ENCODE measurements around the gene ALPI. TPM values are rescaled to one million over a fixed set of nuclear protein-coding genes. Genes with fewer than 3 reads are reported as not detected.

ALPI gene
- total RNA-seq, 1 experiment from 2014 or later: not detected

DNA sequence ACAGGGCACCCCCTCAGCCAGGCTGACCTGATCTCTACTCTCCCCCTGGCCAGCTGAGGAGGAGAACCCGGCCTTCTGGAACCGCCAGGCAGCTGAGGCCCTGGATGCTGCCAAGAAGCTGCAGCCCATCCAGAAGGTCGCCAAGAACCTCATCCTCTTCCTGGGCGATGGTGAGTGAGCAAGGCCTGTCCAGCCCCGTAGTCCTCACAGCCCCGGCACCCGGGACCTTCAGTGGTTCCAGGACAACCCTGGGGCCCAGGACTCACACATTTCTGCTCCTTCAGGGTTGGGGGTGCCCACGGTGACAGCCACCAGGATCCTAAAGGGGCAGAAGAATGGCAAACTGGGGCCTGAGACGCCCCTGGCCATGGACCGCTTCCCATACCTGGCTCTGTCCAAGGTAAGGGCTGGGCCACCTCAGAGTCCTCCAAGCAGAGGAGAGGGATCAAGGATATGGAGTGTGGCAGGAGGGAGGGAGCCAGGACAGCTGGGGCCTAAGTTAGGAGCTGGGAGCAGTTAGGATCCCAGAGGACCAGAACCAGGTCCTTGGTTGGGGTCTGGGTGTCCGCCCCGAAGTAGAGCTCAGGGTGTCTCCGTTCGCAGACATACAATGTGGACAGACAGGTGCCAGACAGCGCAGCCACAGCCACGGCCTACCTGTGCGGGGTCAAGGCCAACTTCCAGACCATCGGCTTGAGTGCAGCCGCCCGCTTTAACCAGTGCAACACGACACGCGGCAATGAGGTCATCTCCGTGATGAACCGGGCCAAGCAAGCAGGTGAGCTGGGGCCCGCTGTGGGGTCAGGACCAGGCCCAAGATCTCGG lies 555 bp downstream of the ALPI start:
- no peak overlapping the region for H3K4me2 ChIP-seq (ENCODE audit: low read length)
- H3K27me3 ChIP-seq (ENCODE audit: low read length): 0 out of 2 replicates have a peak, but pooled peaks cover 4% of the 10 kb centered on the region
- no peaks in the 10 kb centered on the region for H4K20me1 ChIP-seq (ENCODE audit: low read length)
- no peak for DNase-seq
- no peak for TF ChIP-seq EZH2phosphoT487 (IDR thresholded peaks at IDR 0.05; ENCODE audit: borderline replicate concordance, low read length)
- TF ChIP-seq, protein P1, sequence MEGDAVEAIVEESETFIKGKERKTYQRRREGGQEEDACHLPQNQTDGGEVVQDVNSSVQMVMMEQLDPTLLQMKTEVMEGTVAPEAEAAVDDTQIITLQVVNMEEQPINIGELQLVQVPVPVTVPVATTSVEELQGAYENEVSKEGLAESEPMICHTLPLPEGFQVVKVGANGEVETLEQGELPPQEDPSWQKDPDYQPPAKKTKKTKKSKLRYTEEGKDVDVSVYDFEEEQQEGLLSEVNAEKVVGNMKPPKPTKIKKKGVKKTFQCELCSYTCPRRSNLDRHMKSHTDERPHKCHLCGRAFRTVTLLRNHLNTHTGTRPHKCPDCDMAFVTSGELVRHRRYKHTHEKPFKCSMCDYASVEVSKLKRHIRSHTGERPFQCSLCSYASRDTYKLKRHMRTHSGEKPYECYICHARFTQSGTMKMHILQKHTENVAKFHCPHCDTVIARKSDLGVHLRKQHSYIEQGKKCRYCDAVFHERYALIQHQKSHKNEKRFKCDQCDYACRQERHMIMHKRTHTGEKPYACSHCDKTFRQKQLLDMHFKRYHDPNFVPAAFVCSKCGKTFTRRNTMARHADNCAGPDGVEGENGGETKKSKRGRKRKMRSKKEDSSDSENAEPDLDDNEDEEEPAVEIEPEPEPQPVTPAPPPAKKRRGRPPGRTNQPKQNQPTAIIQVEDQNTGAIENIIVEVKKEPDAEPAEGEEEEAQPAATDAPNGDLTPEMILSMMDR (conservative IDR thresholded peaks at IDR 0.05; ENCODE audit: low read depth, low read length): no peak
- TF ChIP-seq EZH2 (IDR thresholded peaks at IDR 0.05; ENCODE audit: low read length, unreplicated experiment): no peak
- intact Hi-C loops (cut with micrococcal nuclease): no loop called here
- ChIA-PET CTCF (no interaction called here), POLR2A (ENCODE audit: unreplicated experiment) (no interaction called here)
- no peak overlapping the region for H2AFZ ChIP-seq (ENCODE audit: low read length)
- H3F3A ChIP-seq (ENCODE audit: low read length, unreplicated experiment): no peaks in the 10 kb centered on the region
- no peaks in the 10 kb centered on the region for H3K9me3 ChIP-seq (ENCODE audit: low read length)
- no peaks in the 10 kb centered on the region for H3K79me2 ChIP-seq (ENCODE audit: low read length)
- no TSS peak for BruUV-seq (replicated peaks)
- no peaks in the 10 kb centered on the region for H3K36me3 ChIP-seq (ENCODE audit: low read depth, low read length)
- H3K27ac ChIP-seq (ENCODE audit: low read length): no peak overlapping the region
- H3K4me1 ChIP-seq (ENCODE audit: insufficient read depth, low read length): no peaks in the 10 kb centered on the region
- no peaks in the 10 kb centered on the region for H3K9me2 ChIP-seq (replicated peaks; ENCODE audit: low read length)
- H3K4me3 ChIP-seq (ENCODE audit: low read length): no peak overlapping the region
- ATAC-seq: no peak
- H3K9ac ChIP-seq (ENCODE audit: low read length): no peak overlapping the region

DNA sequence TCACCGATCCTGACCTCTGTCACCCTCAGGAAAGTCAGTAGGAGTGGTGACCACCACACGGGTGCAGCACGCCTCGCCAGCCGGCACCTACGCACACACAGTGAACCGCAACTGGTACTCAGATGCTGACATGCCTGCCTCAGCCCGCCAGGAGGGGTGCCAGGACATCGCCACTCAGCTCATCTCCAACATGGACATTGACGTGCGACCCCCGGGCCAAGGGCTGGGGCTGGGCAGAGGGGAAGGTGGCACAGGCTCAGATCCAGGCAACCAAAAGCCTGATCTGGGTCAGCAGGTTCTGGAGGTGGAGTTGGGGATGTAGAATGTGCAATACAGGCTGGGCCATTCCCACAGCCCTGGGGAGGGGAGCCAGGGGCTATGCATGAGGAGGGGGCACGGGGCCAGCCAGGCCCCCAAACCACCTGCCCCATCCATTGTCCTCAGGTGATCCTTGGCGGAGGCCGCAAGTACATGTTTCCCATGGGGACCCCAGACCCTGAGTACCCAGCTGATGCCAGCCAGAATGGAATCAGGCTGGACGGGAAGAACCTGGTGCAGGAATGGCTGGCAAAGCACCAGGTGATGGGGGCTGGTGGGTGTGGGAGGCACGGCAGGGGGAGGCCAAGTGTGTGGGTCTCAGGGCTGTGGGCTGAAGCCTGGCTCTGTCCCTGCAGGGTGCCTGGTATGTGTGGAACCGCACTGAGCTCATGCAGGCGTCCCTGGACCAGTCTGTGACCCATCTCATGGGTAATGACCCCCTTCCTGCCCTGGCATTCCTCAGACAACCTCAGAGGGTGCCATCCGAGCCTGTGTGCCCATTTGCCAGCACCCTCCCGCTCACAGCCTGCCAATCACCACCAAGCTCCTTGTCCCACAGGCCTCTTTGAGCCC lies 1.4 kb downstream of the ALPI start:
- Histone ChIP-seq H3K4me2 (ENCODE audit: low read length) (no peak overlapping the region), H3K4me1 (ENCODE audit: insufficient read depth, low read length) (no peaks in the 10 kb centered on the region), H3K36me3 (ENCODE audit: low read depth, low read length) (no peaks in the 10 kb centered on the region), H3K79me2 (ENCODE audit: low read length) (no peaks in the 10 kb centered on the region), H3K27me3 (ENCODE audit: low read length) (peaks cover 4% of the 10 kb centered on the region; the same call in 1 of the 2 replicates), H3K27ac (ENCODE audit: low read length) (no peak overlapping the region), H4K20me1 (ENCODE audit: low read length) (no peaks in the 10 kb centered on the region), H3K9me2 (replicated peaks; ENCODE audit: low read length) (no peaks in the 10 kb centered on the region), H3K4me3 (ENCODE audit: low read length) (no peak overlapping the region), H3K9me3 (ENCODE audit: low read length) (no peaks in the 10 kb centered on the region), H3F3A (ENCODE audit: low read length, unreplicated experiment) (no peaks in the 10 kb centered on the region), H3K9ac (ENCODE audit: low read length) (no peak overlapping the region), H2AFZ (ENCODE audit: low read length) (no peak overlapping the region)
- POLR2A ChIA-PET (ENCODE audit: unreplicated experiment): no interaction called here
- no peak for DNase-seq
- no peak for ATAC-seq
- TF ChIP-seq EZH2 (IDR thresholded peaks at IDR 0.05; ENCODE audit: low read length, unreplicated experiment): no peak
- no peak for TF ChIP-seq EZH2phosphoT487 (IDR thresholded peaks at IDR 0.05; ENCODE audit: borderline replicate concordance, low read length)
- TF ChIP-seq, protein P1 (conservative IDR thresholded peaks at IDR 0.05; ENCODE audit: low read depth, low read length): no peak
- CTCF ChIA-PET: no interaction called here
- no TSS peak for BruUV-seq (replicated peaks)
- intact Hi-C loops (cut with micrococcal nuclease): no loop called here
